Lower lobe of right lung (tissue), 2 donors: ENCODE data around the gene CSMD2. TPM values are rescaled to one million over a fixed set of nuclear protein-coding genes. Genes with fewer than 3 reads are reported as not detected.

Source experiments
- ATAC-seq, 2 donors: fragments of 200-7000 bp; cut with Tn5 transposase; one replicate each; pipeline ENCODE4 v1.9.1; 2020 to 2022; ENCODE audit warnings: mild to moderate bottlenecking in 2 of 2, moderate library complexity in 2 of 2
- DNase-seq: peaks from one replicate; pipeline ENCODE4 v3.0.0-alpha.2; 2020
- H3K27ac ChIP-seq: fragments of 200-600 bp; one replicate; pipeline ENCODE4 v1.8.0; 2022
- H3K27me3 ChIP-seq: fragments of 200-600 bp; one replicate; pipeline ENCODE4 v1.8.0; 2022; ENCODE audit warnings: low read depth
- H3K36me3 ChIP-seq: fragments of 200-600 bp; one replicate; pipeline ENCODE4 v1.8.0; 2022; ENCODE audit warnings: mild to moderate bottlenecking
- H3K4me1 ChIP-seq: fragments of 200-600 bp; one replicate; pipeline ENCODE4 v1.8.0; 2022
- H3K4me3 ChIP-seq: fragments of 200-600 bp; one replicate; pipeline ENCODE4 v1.8.0; 2022; ENCODE audit warnings: mild to moderate bottlenecking
- H3K9me3 ChIP-seq: fragments of 200-600 bp; one replicate; pipeline ENCODE4 v1.8.0; 2022
- CTCF ChIP-seq: fragments of 200-600 bp; IDR thresholded peaks from one replicate; pipeline ENCODE4 v1.8.0; 2022; ENCODE audit warnings: antibody characterized with exemption, mild to moderate bottlenecking
- intact Hi-C: fragments of 100-400 bp; cut with DNase I; formaldehyde crosslinking; loops from one replicate; pipeline ENCODE4 v1.11.0; 2022
- total RNA-seq: library from RNA; stranded (reverse); fragmentation: NEBNext Ultra II Directional; extraction: Animal tissue kit (Norgen Biotek cat#: 25700); gene quantifications from one replicate; pipeline ENCODE4 v1.2.1, GENCODE V29; 2021
- donor health status: DM: no; HTN: yes; CAD: no; lungs with severe emphysema.

The CSMD2 gene
- total RNA-seq, 1 donor from 2014 or later, result 1.1 TPM

- no peak for TF ChIP-seq CTCF
- DNase-seq, result no peak
- no peaks in the 10 kb centered on the region for H3K36me3 ChIP-seq
- H3K27ac ChIP-seq, result no peak overlapping the region
- intact Hi-C loops, result no loop called here
- H3K4me3 ChIP-seq, result no peak overlapping the region
- H3K4me1 ChIP-seq, result no peaks in the 10 kb centered on the region
- H3K9me3 ChIP-seq, result peaks cover 7% of the 10 kb centered on the region
- ATAC-seq, result no peak
- no peaks in the 10 kb centered on the region for H3K27me3 ChIP-seq
Observed at GRCh38 chr1:34122080-34122932, 42.7 kb downstream of the CSMD2 start.

GRCh38 chr1:34115233-34115632, 49.8 kb downstream of the CSMD2 start:
- Histone ChIP-seq H3K4me1 (no peaks in the 10 kb centered on the region), H3K27me3 (no peaks in the 10 kb centered on the region), H3K9me3 (peaks cover 19% of the 10 kb centered on the region), H3K4me3 (no peak overlapping the region), H3K27ac (no peak overlapping the region), H3K36me3 (no peaks in the 10 kb centered on the region)
- no peak for TF ChIP-seq CTCF
- no peak for ATAC-seq
- intact Hi-C loops, result no loop called here
- no peak for DNase-seq

- Histone ChIP-seq H3K4me1 (no peaks in the 10 kb centered on the region), H3K4me3 (no peak overlapping the region), H3K9me3 (peaks cover 13% of the 10 kb centered on the region), H3K36me3 (no peaks in the 10 kb centered on the region), H3K27me3 (peaks cover under 1% of the 10 kb centered on the region), H3K27ac (no peak overlapping the region)
- DNase-seq (no peak), ATAC-seq (no peak)
- intact Hi-C loops, result no loop called here
- TF ChIP-seq CTCF, result no peak
Observed at GRCh38 chr1:34113887-34114286, 51.1 kb downstream of the CSMD2 start.

GRCh38 chr1:34113362-34113761, 51.7 kb downstream of the CSMD2 start:
- intact Hi-C loops, result no loop called here
- Histone ChIP-seq H3K9me3 (peaks cover 12% of the 10 kb centered on the region), H3K36me3 (no peaks in the 10 kb centered on the region), H3K27me3 (peaks cover 3% of the 10 kb centered on the region), H3K4me1 (no peaks in the 10 kb centered on the region), H3K27ac (no peak overlapping the region), H3K4me3 (no peak overlapping the region)
- DNase-seq (no peak), ATAC-seq (no peak)
- no peak for TF ChIP-seq CTCF

- peaks cover 22% of the 10 kb centered on the region for H3K27me3 ChIP-seq
- intact Hi-C loops, result no loop called here
- no peak overlapping the region for H3K27ac ChIP-seq
- H3K4me3 ChIP-seq, result no peak overlapping the region
- ATAC-seq (no peak), DNase-seq (no peak)
- no peaks in the 10 kb centered on the region for H3K36me3 ChIP-seq
- H3K9me3 ChIP-seq, result no peaks in the 10 kb centered on the region
- H3K4me1 ChIP-seq, result no peaks in the 10 kb centered on the region
- no peak for TF ChIP-seq CTCF
Observed at GRCh38 chr1:34108711-34109110, 56.3 kb downstream of the CSMD2 start.
